Ovary (tissue), 9 donors: ENCODE measurements around the gene ADGRD1. TPM values are rescaled to one million over a fixed set of nuclear protein-coding genes. Genes with fewer than 3 reads are reported as not detected.

Source experiments
- DNase-seq, 5 donors: peaks; one replicate each; pipeline ENCODE4 v3.0.0-alpha.2; 2019 to 2020
- H3K27ac ChIP-seq, 2 donors: fragments of 200-600 bp; one replicate each; pipeline versions ENCODE4 v1.5.1 to v1.8.0; 2019 to 2022
- H3K27me3 ChIP-seq: fragments of 200-600 bp; one replicate; pipeline ENCODE4 v1.8.0; 2022
- H3K36me3 ChIP-seq: fragments of 200-600 bp; sonication (generic); one replicate; pipeline ENCODE4 v1.5.1; 2019
- H3K4me1 ChIP-seq: one replicate; pipeline ENCODE4 v1.8.1; 2013; ENCODE audit warnings: mild to moderate bottlenecking, moderate library complexity; ENCODE audit not compliant: insufficient read depth
- H3K4me3 ChIP-seq: fragments of 200-600 bp; sonication (generic); one replicate; pipeline ENCODE4 v1.5.1; 2017
- H3K9me3 ChIP-seq, 2 donors: fragments of 200-600 bp in 1 of 2; sonication (generic) in 1 of 2; one replicate each; pipeline versions ENCODE4 v1.5.1 to v1.8.1; 2013 to 2019; ENCODE audit warnings: mild to moderate bottlenecking in 1 of 2, moderate library complexity in 1 of 2
- EP300 ChIP-seq: sonication (generic); formaldehyde crosslinking; IDR thresholded peaks from one replicate; pipeline ENCODE4 v1.6.1; 2017; ENCODE audit warnings: antibody characterized with exemption
- POLR2A ChIP-seq: fragments of 450-650 bp; IDR thresholded peaks from one replicate; pipeline ENCODE4 v1.6.1; 2017; ENCODE audit warnings: antibody characterized with exemption, mild to moderate bottlenecking, moderate library complexity
- WGBS, 3 donors: extraction: QIAGEN DNeasy Blood & Tissue Kit in 1 of 3; methylation state at CpG; one replicate each; pipeline versions ENCODE4 v1.1.5 to v1.1.7; 2013 to 2017; 5-methylcytosine and 5-hydroxymethylcytosine counted together
- intact Hi-C, 4 donors: fragments of 100-400 bp; cut with DNase I; formaldehyde crosslinking; loops; one replicate each; pipeline versions ENCODE4 v1.11.0 to v1.15.1; 2022 to 2023
- polyA plus RNA-seq, 2 donors: library from polyadenylated mRNA; stranded (reverse); fragments of 200-250 nt in 1 of 2; fragments of 350-450 nt in 1 of 2; fragmentation: Illumina TruSeq in 1 of 2; extraction: RNeasy Lipid Tissue Mini Kit (QIAGEN cat#74804) in 1 of 2; gene quantifications; one replicate each; pipeline ENCODE4 v1.2.3, GENCODE V29; 2013 to 2014
- total RNA-seq, 7 donors: library from RNA; depleted of rRNA in 2 of 7; stranded (reverse); fragments of >200 nt in 2 of 7; fragmentation: NEBNext Ultra II Directional in 3 of 7; extraction: Animal tissue kit (Norgen Biotek cat#: 25700) in 3 of 7; gene quantifications; one replicate each; pipeline versions ENCODE4 v1.1.0 to v1.2.4, GENCODE V29; 2016 to 2023
- TF ChIP-seq, protein P1 (sequence below), 3 donors: fragments of 450-650 bp in 2 of 3; fragments of 200-600 bp in 1 of 3; IDR thresholded peaks; one replicate each; pipeline versions ENCODE4 v1.5.1 to v1.8.0; 2016 to 2022; ENCODE audit warnings: antibody characterized with exemption in 3 of 3, mild to moderate bottlenecking in 1 of 3
- donor health status: DM: no; HTN: no; CAD: no; lungs with moderate emphysema.
- donor health status: DM: no; HTN: no; CAD: no.
- donor health status: Bipolar disorder and iron deficiency.
- donor health status: DM: yes; HTN: yes; CAD: no.
- donor health status: DM: no; HTN: no; CAD: no.
- donor health status: DM: yes; HTN: yes; CAD: no.

Gene ADGRD1
- total and polyA plus RNA-seq, 9 donors, result 7.6 to 75.3 (median 25.9) TPM

GRCh38 chr12:130924966-130925665 lies 28.6 kb upstream of the ADGRD1 start:
- WGBS, 3 donors, result 75 to 77% (median 76%) methylated on average over 23 of the region's 23 CpGs
- intact Hi-C loops, result no loop called here
- Histone ChIP-seq H3K9me3 (no peaks in the 10 kb centered on the region), H3K4me3 (no peak overlapping the region), H3K27ac (peak overlapping the region; percentile 57), H3K36me3 (no peaks in the 10 kb centered on the region), H3K4me1 (peaks cover 6% of the 10 kb centered on the region), H3K27me3 (no peaks in the 10 kb centered on the region)
- TF ChIP-seq EP300, result no peak
- TF ChIP-seq POLR2A, result peak; percentile 13
- DNase-seq, result peak in 1 of 5 donors; percentile 34

GRCh38 chr12:130925666-130926015 lies 28.1 kb upstream of the ADGRD1 start:
- 5 to 12% (median 6%) methylated on average over 7 of the region's 7 CpGs for WGBS, 3 donors
- H3K36me3 ChIP-seq, result no peaks in the 10 kb centered on the region
- peaks cover 6% of the 10 kb centered on the region for H3K4me1 ChIP-seq
- peak overlapping the region; percentile 57 for H3K27ac ChIP-seq
- TF ChIP-seq EP300 (no peak), POLR2A (no peak)
- TF ChIP-seq, protein P1, sequence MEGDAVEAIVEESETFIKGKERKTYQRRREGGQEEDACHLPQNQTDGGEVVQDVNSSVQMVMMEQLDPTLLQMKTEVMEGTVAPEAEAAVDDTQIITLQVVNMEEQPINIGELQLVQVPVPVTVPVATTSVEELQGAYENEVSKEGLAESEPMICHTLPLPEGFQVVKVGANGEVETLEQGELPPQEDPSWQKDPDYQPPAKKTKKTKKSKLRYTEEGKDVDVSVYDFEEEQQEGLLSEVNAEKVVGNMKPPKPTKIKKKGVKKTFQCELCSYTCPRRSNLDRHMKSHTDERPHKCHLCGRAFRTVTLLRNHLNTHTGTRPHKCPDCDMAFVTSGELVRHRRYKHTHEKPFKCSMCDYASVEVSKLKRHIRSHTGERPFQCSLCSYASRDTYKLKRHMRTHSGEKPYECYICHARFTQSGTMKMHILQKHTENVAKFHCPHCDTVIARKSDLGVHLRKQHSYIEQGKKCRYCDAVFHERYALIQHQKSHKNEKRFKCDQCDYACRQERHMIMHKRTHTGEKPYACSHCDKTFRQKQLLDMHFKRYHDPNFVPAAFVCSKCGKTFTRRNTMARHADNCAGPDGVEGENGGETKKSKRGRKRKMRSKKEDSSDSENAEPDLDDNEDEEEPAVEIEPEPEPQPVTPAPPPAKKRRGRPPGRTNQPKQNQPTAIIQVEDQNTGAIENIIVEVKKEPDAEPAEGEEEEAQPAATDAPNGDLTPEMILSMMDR (IDR thresholded peaks at IDR 0.05), result no peak
- H3K9me3 ChIP-seq, result no peaks in the 10 kb centered on the region
- H3K27me3 ChIP-seq, result no peaks in the 10 kb centered on the region
- peak in 3 of 5 donors; percentile 39 to 68 (median 65) for DNase-seq
- H3K4me3 ChIP-seq, result no peak overlapping the region
- intact Hi-C loops, result no loop called here

- DNase-seq, result no peak
- Histone ChIP-seq H3K36me3 (no peaks in the 10 kb centered on the region), H3K4me3 (no peak overlapping the region), H3K4me1 (peaks cover 6% of the 10 kb centered on the region), H3K27ac (no peak overlapping the region), H3K9me3 (no peaks in the 10 kb centered on the region), H3K27me3 (no peaks in the 10 kb centered on the region)
- WGBS, 3 donors, result 61 to 69% (median 64%) methylated on average over 8 of the region's 8 CpGs
- intact Hi-C loops, result no loop called here
- TF ChIP-seq POLR2A (no peak), EP300 (no peak)
- TF ChIP-seq, protein P1 (IDR thresholded peaks at IDR 0.05), result no peak
Observed at GRCh38 chr12:130929363-130929762, 24.3 kb upstream of the ADGRD1 start.

DNA sequence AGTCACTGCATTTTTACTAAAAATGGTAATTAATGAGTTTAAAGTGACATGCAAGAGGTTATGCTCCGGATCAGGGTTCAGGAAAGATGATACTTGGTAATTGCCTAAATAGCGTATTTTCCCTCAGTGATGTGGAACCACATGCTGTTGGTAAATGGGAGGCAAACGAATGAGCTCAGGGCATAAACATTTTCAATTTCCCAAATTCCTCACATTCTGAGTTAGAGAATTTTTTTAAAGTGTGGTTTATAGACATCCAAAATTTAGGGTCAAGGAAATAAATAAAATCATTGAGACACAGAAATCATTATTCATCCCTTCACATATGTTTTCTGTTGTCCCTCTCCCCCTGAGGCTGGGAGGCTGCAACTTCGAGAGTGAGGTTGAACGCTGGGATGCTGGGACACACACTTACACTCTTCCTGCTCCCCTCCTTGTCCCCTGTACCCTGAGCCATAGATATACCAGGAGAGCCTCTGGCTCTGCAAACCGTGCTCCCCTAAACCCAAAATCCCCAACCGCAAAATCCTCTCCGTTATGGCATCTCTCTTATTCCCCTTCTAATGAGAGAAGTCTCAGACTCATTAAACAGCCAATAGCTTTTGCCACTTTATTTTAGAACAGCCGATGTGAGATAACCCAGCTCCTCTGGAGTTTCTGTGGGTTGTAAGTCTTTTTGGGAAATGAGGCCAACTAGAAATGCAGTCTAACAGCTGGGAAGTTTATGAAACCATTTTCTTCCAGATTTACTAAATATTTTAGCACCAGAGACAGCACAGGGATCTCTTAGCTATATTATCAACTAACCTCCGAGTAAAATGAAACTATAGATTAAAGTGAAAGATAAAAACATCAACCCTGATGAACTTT lies 21.4 kb upstream of the ADGRD1 start:
- Histone ChIP-seq H3K4me3 (no peak overlapping the region), H3K27ac (no peak overlapping the region), H3K27me3 (no peaks in the 10 kb centered on the region), H3K4me1 (no peaks in the 10 kb centered on the region), H3K9me3 (no peaks in the 10 kb centered on the region), H3K36me3 (no peaks in the 10 kb centered on the region)
- 17 to 25% (median 22%) methylated on average over 10 of the region's 10 CpGs for WGBS, 3 donors
- intact Hi-C loops, result no loop called here
- DNase-seq, result no peak
- TF ChIP-seq POLR2A (no peak), EP300 (no peak)
- TF ChIP-seq, protein P1 (IDR thresholded peaks at IDR 0.05), result no peak
